Measurements from ENCODE around the gene SINHCAF.

Gene SINHCAF

DNA sequence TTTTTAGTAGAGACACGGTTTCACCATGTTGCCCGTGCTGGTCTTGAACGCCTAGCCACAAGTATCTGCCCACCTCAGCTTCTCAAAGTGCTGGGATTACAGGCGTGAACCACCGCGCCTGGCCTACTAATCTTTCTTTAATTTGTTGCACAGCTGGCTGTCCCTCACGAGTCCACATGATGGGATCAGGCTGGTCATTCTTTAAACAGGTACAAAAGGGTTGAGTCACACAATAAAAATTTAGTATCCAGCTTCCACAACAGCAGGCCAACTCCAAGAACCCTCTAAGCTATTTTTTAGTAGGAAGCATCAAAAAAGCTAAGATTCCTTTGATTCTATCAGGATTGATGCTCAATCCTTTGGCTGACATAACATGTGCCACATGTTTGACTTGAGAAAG is 17.8 kb downstream of the SINHCAF start:
- H3K4me1 ChIP-seq (ENCODE audit: control insufficient read depth, low read length) = peaks cover 7% of the 10 kb centered on the region
- no peak overlapping the region for H3K27ac ChIP-seq (ENCODE audit: low read depth, low read length)
- no peaks in the 10 kb centered on the region for H3K9me3 ChIP-seq (ENCODE audit: control insufficient read depth, insufficient read depth, low read length)
- H3F3A ChIP-seq (ENCODE audit: control insufficient read depth, insufficient read depth) = no peaks in the 10 kb centered on the region
- TF ChIP-seq, protein P1, sequence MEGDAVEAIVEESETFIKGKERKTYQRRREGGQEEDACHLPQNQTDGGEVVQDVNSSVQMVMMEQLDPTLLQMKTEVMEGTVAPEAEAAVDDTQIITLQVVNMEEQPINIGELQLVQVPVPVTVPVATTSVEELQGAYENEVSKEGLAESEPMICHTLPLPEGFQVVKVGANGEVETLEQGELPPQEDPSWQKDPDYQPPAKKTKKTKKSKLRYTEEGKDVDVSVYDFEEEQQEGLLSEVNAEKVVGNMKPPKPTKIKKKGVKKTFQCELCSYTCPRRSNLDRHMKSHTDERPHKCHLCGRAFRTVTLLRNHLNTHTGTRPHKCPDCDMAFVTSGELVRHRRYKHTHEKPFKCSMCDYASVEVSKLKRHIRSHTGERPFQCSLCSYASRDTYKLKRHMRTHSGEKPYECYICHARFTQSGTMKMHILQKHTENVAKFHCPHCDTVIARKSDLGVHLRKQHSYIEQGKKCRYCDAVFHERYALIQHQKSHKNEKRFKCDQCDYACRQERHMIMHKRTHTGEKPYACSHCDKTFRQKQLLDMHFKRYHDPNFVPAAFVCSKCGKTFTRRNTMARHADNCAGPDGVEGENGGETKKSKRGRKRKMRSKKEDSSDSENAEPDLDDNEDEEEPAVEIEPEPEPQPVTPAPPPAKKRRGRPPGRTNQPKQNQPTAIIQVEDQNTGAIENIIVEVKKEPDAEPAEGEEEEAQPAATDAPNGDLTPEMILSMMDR (IDR thresholded peaks at IDR 0.05; ENCODE audit: low read depth, low read length, poor library complexity, severe bottlenecking) = no peak
- no peak for TF ChIP-seq EZH2phosphoT487 (IDR thresholded peaks at IDR 0.05; ENCODE audit: borderline replicate concordance, low read length)
- no peaks in the 10 kb centered on the region for H3K9me2 ChIP-seq (replicated peaks; ENCODE audit: control insufficient read depth, low read length)
- H3K4me2 ChIP-seq (ENCODE audit: low read length) = no peak overlapping the region
- H3K36me3 ChIP-seq (ENCODE audit: control insufficient read depth, low read length) = peaks cover 91% of the 10 kb centered on the region
- peaks cover 100% of the 10 kb centered on the region for H3K79me2 ChIP-seq (ENCODE audit: control insufficient read depth, low read length)
- H3K27me3 ChIP-seq (ENCODE audit: control insufficient read depth, low read length) = no peaks in the 10 kb centered on the region
- H3K4me3 ChIP-seq (ENCODE audit: low read length) = no peak overlapping the region
- peaks cover 34% of the 10 kb centered on the region for H4K20me1 ChIP-seq (ENCODE audit: control insufficient read depth, insufficient read depth, low read depth, low read length)

DNA sequence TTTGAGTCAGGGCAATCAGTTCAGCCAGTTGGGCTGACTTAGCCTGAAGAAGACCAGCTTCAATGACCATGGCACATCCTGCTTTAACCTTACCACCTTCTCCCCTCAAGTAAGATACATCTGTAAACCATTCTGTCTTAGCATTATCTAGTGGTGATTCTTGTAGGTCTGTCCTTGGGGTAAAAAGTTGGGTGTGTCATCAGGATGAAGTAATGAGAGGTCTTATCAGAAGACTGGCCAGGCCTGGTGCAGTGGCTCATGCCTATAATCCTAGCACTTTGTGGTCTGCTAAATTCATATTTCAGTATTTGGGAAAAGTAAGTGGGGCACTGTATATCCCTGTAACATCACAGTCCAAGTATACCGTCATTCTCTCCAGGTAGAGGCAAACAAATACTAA is 19.1 kb downstream of the SINHCAF start:
- peaks cover 18% of the 10 kb centered on the region for H3K4me1 ChIP-seq (ENCODE audit: control insufficient read depth, low read length)
- H3K27me3 ChIP-seq (ENCODE audit: control insufficient read depth, low read length) = no peaks in the 10 kb centered on the region
- H3K27ac ChIP-seq (ENCODE audit: low read depth, low read length) = no peak overlapping the region
- H3K36me3 ChIP-seq (ENCODE audit: control insufficient read depth, low read length) = peaks cover 93% of the 10 kb centered on the region
- no peak overlapping the region for H3K4me2 ChIP-seq (ENCODE audit: low read length)
- H3K79me2 ChIP-seq (ENCODE audit: control insufficient read depth, low read length) = peaks cover 100% of the 10 kb centered on the region
- no peak overlapping the region for H3K4me3 ChIP-seq (ENCODE audit: low read length)
- H3F3A ChIP-seq (ENCODE audit: control insufficient read depth, insufficient read depth) = no peaks in the 10 kb centered on the region
- no peak for TF ChIP-seq EZH2phosphoT487 (IDR thresholded peaks at IDR 0.05; ENCODE audit: borderline replicate concordance, low read length)
- H4K20me1 ChIP-seq (ENCODE audit: control insufficient read depth, insufficient read depth, low read depth, low read length) = peaks cover 31% of the 10 kb centered on the region
- no peaks in the 10 kb centered on the region for H3K9me3 ChIP-seq (ENCODE audit: control insufficient read depth, insufficient read depth, low read length)
- H3K9me2 ChIP-seq (replicated peaks; ENCODE audit: control insufficient read depth, low read length) = no peaks in the 10 kb centered on the region

DNA sequence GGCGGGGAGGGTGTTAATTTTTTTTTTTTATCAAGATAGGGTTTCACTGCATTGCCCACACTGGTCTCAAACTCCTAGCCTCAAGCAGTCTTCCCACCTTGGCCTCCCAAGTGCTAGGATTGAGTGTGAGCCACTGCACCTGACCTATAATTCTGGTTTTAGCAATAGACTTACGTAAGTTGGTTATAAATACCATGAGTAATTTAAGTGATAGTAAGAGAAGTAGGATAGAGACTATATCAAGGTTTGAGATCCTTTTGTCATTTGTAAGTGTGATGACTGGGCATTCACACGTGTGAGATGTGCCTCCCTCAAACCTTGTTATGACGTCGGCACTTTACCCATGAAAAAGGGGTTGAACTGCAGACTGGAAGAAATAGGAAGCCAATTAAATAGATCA is 22.5 kb downstream of the SINHCAF start:
- no peaks in the 10 kb centered on the region for H3K27me3 ChIP-seq (ENCODE audit: control insufficient read depth, low read length)
- H3K36me3 ChIP-seq (ENCODE audit: control insufficient read depth, low read length) = peaks cover 97% of the 10 kb centered on the region
- H3K9me3 ChIP-seq (ENCODE audit: control insufficient read depth, insufficient read depth, low read length) = no peaks in the 10 kb centered on the region
- H3K4me3 ChIP-seq (ENCODE audit: low read length) = no peak overlapping the region
- peaks cover 47% of the 10 kb centered on the region for H3K4me1 ChIP-seq (ENCODE audit: control insufficient read depth, low read length)
- no peaks in the 10 kb centered on the region for H3K9me2 ChIP-seq (replicated peaks; ENCODE audit: control insufficient read depth, low read length)
- no peak overlapping the region for H3K27ac ChIP-seq (ENCODE audit: low read depth, low read length)
- peaks cover 100% of the 10 kb centered on the region for H3K79me2 ChIP-seq (ENCODE audit: control insufficient read depth, low read length)
- H3F3A ChIP-seq (ENCODE audit: control insufficient read depth, insufficient read depth) = no peaks in the 10 kb centered on the region
- H3K4me2 ChIP-seq (ENCODE audit: low read length) = no peak overlapping the region
- H4K20me1 ChIP-seq (ENCODE audit: control insufficient read depth, insufficient read depth, low read depth, low read length) = peaks cover 31% of the 10 kb centered on the region
- TF ChIP-seq, protein P1 (IDR thresholded peaks at IDR 0.05; ENCODE audit: low read depth, low read length, poor library complexity, severe bottlenecking) = no peak
- TF ChIP-seq EZH2phosphoT487 (IDR thresholded peaks at IDR 0.05; ENCODE audit: borderline replicate concordance, low read length) = no peak

DNA sequence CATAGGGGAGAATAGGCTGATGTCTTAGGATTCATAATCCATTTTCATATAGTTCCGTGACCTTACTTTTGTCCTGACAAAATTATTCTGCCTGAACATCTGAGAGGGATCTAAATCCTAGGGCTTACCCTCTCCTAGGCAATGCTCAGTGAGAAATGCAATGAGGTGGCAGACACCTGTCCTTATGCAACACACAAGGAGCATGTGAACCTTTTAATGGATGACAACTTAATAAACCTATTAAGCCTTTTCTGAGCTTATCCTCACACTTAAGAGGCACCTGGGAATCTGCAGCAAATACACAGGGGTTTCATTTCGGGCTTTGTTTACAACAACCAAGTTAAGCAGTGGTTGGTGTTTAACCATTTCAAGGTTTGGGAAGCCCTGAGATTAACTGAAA is 24.6 kb downstream of the SINHCAF start:
- no peak for TF ChIP-seq EZH2phosphoT487 (IDR thresholded peaks at IDR 0.05; ENCODE audit: borderline replicate concordance, low read length)
- TF ChIP-seq, protein P1 (IDR thresholded peaks at IDR 0.05; ENCODE audit: low read depth, low read length, poor library complexity, severe bottlenecking) = no peak

More for the DNA sequence above, 24.6 kb downstream of the SINHCAF start:
- Histone ChIP-seq H3K36me3 (ENCODE audit: control insufficient read depth, low read length) (peaks cover 94% of the 10 kb centered on the region), H3K9me3 (ENCODE audit: control insufficient read depth, insufficient read depth, low read length) (no peaks in the 10 kb centered on the region), H3K4me1 (ENCODE audit: control insufficient read depth, low read length) (peaks cover 56% of the 10 kb centered on the region), H3K27ac (ENCODE audit: low read depth, low read length) (no peak overlapping the region), H3K27me3 (ENCODE audit: control insufficient read depth, low read length) (no peaks in the 10 kb centered on the region), H3F3A (ENCODE audit: control insufficient read depth, insufficient read depth) (no peaks in the 10 kb centered on the region), H3K4me3 (ENCODE audit: low read length) (no peak overlapping the region), H4K20me1 (ENCODE audit: control insufficient read depth, insufficient read depth, low read depth, low read length) (peaks cover 23% of the 10 kb centered on the region; the same call in 1 of the 2 replicates), H3K9me2 (replicated peaks; ENCODE audit: control insufficient read depth, low read length) (no peaks in the 10 kb centered on the region), H3K79me2 (ENCODE audit: control insufficient read depth, low read length) (peaks cover 99% of the 10 kb centered on the region), H3K4me2 (ENCODE audit: low read length) (no peak overlapping the region)
